HCT116 (cell line): ENCODE results near the gene ABHD14A. TPM values are rescaled to one million over a fixed set of nuclear protein-coding genes. Genes with fewer than 3 reads are reported as not detected.

Source experiments
- ATAC-seq: fragments of 200-7000 bp; cut with Tn5 transposase; 2 replicates; pipeline ENCODE4 v1.9.1; 2020; ENCODE audit warnings: mild to moderate bottlenecking, moderate library complexity
- BruUV-seq: library from RNA; stranded (reverse); fragments of 400-500 nt; replicated peaks from 2 replicates; lab custom pipeline; 2021; lab: Mats Ljungman, UMichigan
- CTCF ChIA-PET: fragments of 300-600 bp; sonication (Branson Sonifier 250); formaldehyde crosslinking; loops from one replicate; lab custom pipeline; 2021; ENCODE audit warnings: antibody characterized with exemption; lab: Charles Lee
- POLR2A ChIA-PET: fragments of 300-600, 350-600 bp; sonication (Branson Sonifier 250); formaldehyde crosslinking; loops from one replicate; lab custom pipeline; 2021; ENCODE audit warnings: antibody characterized with exemption; lab: Charles Lee
- RAD21 ChIA-PET, 2 experiments: fragments of 300-600 bp; sonication (Branson Sonifier 250); formaldehyde crosslinking; loops; one replicate each; lab custom pipeline; 2023; ENCODE audit warnings: low total read pairs in 2 of 2; ENCODE audit not compliant: uncharacterized antibody in 2 of 2, unreplicated experiment in 2 of 2, low non-redundant PET in 1 of 2; lab: Charles Lee
- DNase-seq: peaks from one replicate; pipeline ENCODE4 v3.0.0-alpha.2; 2010; ENCODE audit warnings: low read depth, low spot score
- H2AFZ ChIP-seq: fragments of 200-600 bp; shearing (Covaris generic), sonication (generic); 2 replicates; pipeline ENCODE4 v1.6.1; 2017; ENCODE audit warnings: low read depth, mixed run types, mixed read lengths, antibody characterized with exemption, low read length; ENCODE audit not compliant: poor library complexity, severe bottlenecking
- H3K27ac ChIP-seq: 2 replicates; pipeline ENCODE4 v1.5.1; 2012; ENCODE audit warnings: low read depth, low read length
- H3K27me3 ChIP-seq: fragments of 200-600 bp; sonication (generic); 2 replicates; pipeline ENCODE4 v1.6.1; 2016; ENCODE audit warnings: mixed run types, low read length, mixed read lengths; ENCODE audit not compliant: insufficient read depth
- H3K36me3 ChIP-seq, 2 experiments: fragments of 200-500 bp in 1 of 2; fragments of 200-600 bp in 1 of 2; sonication (Bioruptor generic) in 1 of 2; sonication (generic) in 1 of 2; 2 replicates each; pipeline versions ENCODE4 v1.5.1 to v1.6.1; 2014 to 2016; ENCODE audit warnings: low read length in 2 of 2, inconsistent platforms in 1 of 2, mixed read lengths in 1 of 2, mixed run types in 1 of 2; ENCODE audit not compliant: insufficient read depth in 2 of 2, control insufficient read depth in 1 of 2
- H3K4me1 ChIP-seq, 2 experiments: fragments of 200-600 bp in 1 of 2; sonication (generic) in 1 of 2; 2 replicates each; pipeline versions ENCODE4 v1.5.1 to v1.6.1; 2012 to 2017; ENCODE audit warnings: low read length in 2 of 2, inconsistent platforms in 1 of 2, mild to moderate bottlenecking in 1 of 2, mixed read lengths in 1 of 2, mixed run types in 1 of 2, moderate library complexity in 1 of 2; ENCODE audit not compliant: insufficient read depth in 2 of 2, control insufficient read depth in 1 of 2
- H3K4me2 ChIP-seq: fragments of 200-600 bp; sonication (generic); 2 replicates; pipeline ENCODE4 v1.6.1; 2017; ENCODE audit warnings: mixed run types, low read length, mixed read lengths
- H3K4me3 ChIP-seq, 2 experiments: fragments of 200-600 bp in 1 of 2; sonication (generic) in 1 of 2; replicated peaks in 1 of 2; 2 replicates each; pipeline ENCODE4 v1.5.1; 2011 to 2016; ENCODE audit warnings: low read length in 2 of 2, control low read depth in 1 of 2, low read depth in 1 of 2, mild to moderate bottlenecking in 1 of 2, mixed read lengths in 1 of 2, mixed run types in 1 of 2
- H3K79me2 ChIP-seq: fragments of 200-600 bp; sonication (generic); 2 replicates; pipeline ENCODE4 v1.6.1; 2017; ENCODE audit warnings: mild to moderate bottlenecking, mixed run types, low read length, moderate library complexity, mixed read lengths; ENCODE audit not compliant: insufficient read depth
- H3K9ac ChIP-seq: fragments of 200-600 bp; sonication (generic); 2 replicates; pipeline ENCODE4 v1.6.1; 2016; ENCODE audit warnings: low read length, mixed read lengths
- H3K9me2 ChIP-seq: fragments of 200-600 bp; sonication (generic), shearing (Covaris generic); 2 replicates; pipeline ENCODE4 v1.6.1; 2017; ENCODE audit warnings: mixed run types, mild to moderate bottlenecking, moderate library complexity; ENCODE audit not compliant: insufficient read depth
- H3K9me3 ChIP-seq, 2 experiments: fragments of 200-500 bp in 1 of 2; fragments of 200-600 bp in 1 of 2; sonication (Bioruptor generic) in 1 of 2; sonication (generic) in 1 of 2; 2 replicates each; pipeline ENCODE4 v1.6.1; 2014 to 2017; ENCODE audit warnings: low read length in 2 of 2, mixed read lengths in 2 of 2, inconsistent platforms in 1 of 2, low read depth in 1 of 2, mild to moderate bottlenecking in 1 of 2, mixed run types in 1 of 2, moderate library complexity in 1 of 2; ENCODE audit not compliant: control insufficient read depth in 1 of 2, insufficient read depth in 1 of 2
- H4K20me1 ChIP-seq: fragments of 200-600 bp; sonication (generic), shearing (Covaris generic); 2 replicates; pipeline ENCODE4 v1.6.1; 2017; ENCODE audit warnings: mixed run types, mild to moderate bottlenecking, moderate library complexity; ENCODE audit not compliant: insufficient read depth
- CEBPB ChIP-seq: IDR thresholded peaks from 2 replicates; pipeline ENCODE4 v1.6.1; 2012; ENCODE audit warnings: low read depth
- ELF1 ChIP-seq: IDR thresholded peaks from 2 replicates; pipeline ENCODE4 v1.6.1; 2012; ENCODE audit warnings: low read depth, borderline replicate concordance
- EZH2 ChIP-seq: fragments of 200-600 bp; sonication (generic); IDR thresholded peaks from 2 replicates; pipeline ENCODE4 v1.6.1; 2017; ENCODE audit warnings: antibody characterized with exemption, mixed run types
- RAD21 ChIP-seq: IDR thresholded peaks from 2 replicates; pipeline ENCODE4 v1.6.1; 2012; ENCODE audit warnings: low read depth, mild to moderate bottlenecking
- SIN3A ChIP-seq: IDR thresholded peaks from 2 replicates; pipeline ENCODE4 v1.6.1; 2012; ENCODE audit warnings: low read depth
- SRF ChIP-seq: IDR thresholded peaks from 2 replicates; pipeline ENCODE4 v1.6.1; 2012; ENCODE audit warnings: low read depth
- YY1 ChIP-seq: IDR thresholded peaks from 2 replicates; pipeline ENCODE4 v1.6.1; 2011; ENCODE audit warnings: low read length, low read depth, moderate library complexity, mild to moderate bottlenecking; ENCODE audit not compliant: insufficient replicate concordance; ENCODE audit errors: extremely low read depth
- intact Hi-C: fragments of 100-400 bp; cut with micrococcal nuclease; formaldehyde crosslinking; loops from 2 replicates; pipeline ENCODE4 v1.10.0; 2022
- total RNA-seq: library from RNA; stranded (reverse); gene quantifications from one replicate; pipeline ENCODE4 v1.2.1, GENCODE V29; 2021; ENCODE audit not compliant: unreplicated experiment
- TF ChIP-seq, protein P1 (sequence below), 3 experiments: fragments of 200-600 bp in 1 of 3; sonication (generic) in 1 of 3; IDR thresholded peaks in 2 of 3; conservative IDR thresholded peaks in 1 of 3; 2 replicates each; pipeline ENCODE4 v1.5.1; 2012 to 2017; ENCODE audit warnings: low read depth in 2 of 3, low read length in 2 of 3, antibody characterized with exemption in 1 of 3, borderline replicate concordance in 1 of 3, control low read depth in 1 of 3, mild to moderate bottlenecking in 1 of 3, mixed read lengths in 1 of 3, mixed run types in 1 of 3, moderate library complexity in 1 of 3; ENCODE audit not compliant: insufficient read depth in 1 of 3
- TF ChIP-seq, protein P2 (sequence below): IDR thresholded peaks from 2 replicates; pipeline ENCODE4 v1.6.1; 2011; ENCODE audit warnings: mild to moderate bottlenecking, low read length, moderate library complexity; ENCODE audit not compliant: insufficient replicate concordance; ENCODE audit errors: extremely low read depth
- TF ChIP-seq, protein P3 (sequence below): IDR thresholded peaks from 2 replicates; pipeline ENCODE4 v1.6.1; 2012
- TF ChIP-seq, protein P4 (sequence below): IDR thresholded peaks from 2 replicates; pipeline ENCODE4 v1.6.1; 2012; ENCODE audit warnings: low read depth

ABHD14A gene
- total RNA-seq, 1 experiment from 2014 or later = 11.6 TPM

DNA sequence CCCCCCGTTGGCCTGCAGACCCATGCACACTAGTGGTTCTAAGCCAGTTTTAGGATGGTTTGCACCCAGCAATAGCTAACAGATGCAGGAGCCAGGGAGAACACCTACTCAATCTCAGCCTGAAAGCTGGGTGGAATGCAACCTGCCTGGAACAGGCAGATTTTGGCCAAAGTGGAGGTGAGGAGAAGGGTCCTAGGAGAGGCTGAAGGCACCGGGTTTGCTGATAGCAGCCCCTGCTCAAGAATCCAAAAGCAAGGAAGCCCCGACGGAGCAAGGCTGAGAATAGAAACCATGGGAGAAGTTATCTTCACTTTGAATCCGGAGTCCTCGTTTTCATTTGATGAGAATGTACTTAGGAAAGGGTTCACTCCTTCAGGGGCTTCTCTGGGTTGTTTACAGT lies 43.1 kb upstream of the ABHD14A start (continued):
- TF ChIP-seq, protein P1, sequence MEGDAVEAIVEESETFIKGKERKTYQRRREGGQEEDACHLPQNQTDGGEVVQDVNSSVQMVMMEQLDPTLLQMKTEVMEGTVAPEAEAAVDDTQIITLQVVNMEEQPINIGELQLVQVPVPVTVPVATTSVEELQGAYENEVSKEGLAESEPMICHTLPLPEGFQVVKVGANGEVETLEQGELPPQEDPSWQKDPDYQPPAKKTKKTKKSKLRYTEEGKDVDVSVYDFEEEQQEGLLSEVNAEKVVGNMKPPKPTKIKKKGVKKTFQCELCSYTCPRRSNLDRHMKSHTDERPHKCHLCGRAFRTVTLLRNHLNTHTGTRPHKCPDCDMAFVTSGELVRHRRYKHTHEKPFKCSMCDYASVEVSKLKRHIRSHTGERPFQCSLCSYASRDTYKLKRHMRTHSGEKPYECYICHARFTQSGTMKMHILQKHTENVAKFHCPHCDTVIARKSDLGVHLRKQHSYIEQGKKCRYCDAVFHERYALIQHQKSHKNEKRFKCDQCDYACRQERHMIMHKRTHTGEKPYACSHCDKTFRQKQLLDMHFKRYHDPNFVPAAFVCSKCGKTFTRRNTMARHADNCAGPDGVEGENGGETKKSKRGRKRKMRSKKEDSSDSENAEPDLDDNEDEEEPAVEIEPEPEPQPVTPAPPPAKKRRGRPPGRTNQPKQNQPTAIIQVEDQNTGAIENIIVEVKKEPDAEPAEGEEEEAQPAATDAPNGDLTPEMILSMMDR (IDR thresholded peaks at IDR 0.05 in 2 of 3, conservative IDR thresholded peaks at IDR 0.05 in 1 of 3; ENCODE audit: borderline replicate concordance in 1 of 3, insufficient read depth in 1 of 3, low read depth in 2 of 3, low read length in 2 of 3) = no peak
- TF ChIP-seq RAD21 (no peak), EZH2 (no peak)
- TF ChIP-seq, protein P2, sequence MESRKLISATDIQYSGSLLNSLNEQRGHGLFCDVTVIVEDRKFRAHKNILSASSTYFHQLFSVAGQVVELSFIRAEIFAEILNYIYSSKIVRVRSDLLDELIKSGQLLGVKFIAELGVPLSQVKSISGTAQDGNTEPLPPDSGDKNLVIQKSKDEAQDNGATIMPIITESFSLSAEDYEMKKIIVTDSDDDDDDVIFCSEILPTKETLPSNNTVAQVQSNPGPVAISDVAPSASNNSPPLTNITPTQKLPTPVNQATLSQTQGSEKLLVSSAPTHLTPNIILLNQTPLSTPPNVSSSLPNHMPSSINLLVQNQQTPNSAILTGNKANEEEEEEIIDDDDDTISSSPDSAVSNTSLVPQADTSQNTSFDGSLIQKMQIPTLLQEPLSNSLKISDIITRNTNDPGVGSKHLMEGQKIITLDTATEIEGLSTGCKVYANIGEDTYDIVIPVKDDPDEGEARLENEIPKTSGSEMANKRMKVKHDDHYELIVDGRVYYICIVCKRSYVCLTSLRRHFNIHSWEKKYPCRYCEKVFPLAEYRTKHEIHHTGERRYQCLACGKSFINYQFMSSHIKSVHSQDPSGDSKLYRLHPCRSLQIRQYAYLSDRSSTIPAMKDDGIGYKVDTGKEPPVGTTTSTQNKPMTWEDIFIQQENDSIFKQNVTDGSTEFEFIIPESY = no peak

DNA sequence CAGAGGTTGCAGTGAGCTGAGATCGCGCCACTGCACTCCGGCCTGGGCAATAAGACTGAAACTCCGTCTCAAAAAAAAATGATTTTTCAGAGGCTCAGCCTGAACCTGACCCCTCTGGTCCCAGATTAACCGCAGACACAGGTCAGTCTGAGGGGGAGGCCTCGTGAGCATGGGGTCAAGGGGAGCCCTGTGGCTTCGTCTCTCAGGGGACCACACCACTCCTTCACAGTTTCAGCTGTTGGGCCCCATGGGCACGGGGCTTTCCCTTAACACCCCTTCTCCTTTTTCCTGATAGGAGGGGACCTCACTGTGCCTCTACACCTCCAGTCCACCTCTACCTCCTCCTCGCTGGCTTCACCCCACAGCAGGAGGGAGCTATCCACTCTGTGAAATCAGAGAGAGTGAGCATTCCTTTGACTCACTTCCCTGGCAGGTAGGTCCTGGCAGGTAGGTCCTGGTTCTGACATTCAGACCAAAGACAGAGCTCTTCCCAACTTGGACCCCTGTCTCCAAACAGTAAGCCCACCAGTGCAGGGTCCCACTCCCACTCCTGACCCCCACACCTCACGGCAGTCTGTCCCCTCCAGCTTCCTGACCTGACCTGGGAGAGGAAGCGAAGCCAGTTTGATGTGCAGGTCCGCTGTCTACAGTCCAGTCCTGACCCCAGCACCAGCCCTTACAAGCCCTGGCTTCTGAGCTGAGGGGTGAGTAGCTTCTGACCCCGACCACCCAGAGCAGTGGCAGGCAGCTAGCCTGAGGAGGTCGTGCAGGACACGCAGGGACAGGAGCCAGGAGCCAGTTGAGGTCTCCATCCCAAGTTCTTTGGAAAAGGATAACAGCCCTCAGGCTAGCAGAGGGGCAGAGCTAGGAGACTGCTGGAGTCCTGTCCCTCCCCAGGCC lies 42.1 kb upstream of the ABHD14A start:
- Histone ChIP-seq H3K9me2 (no peaks in the 10 kb centered on the region), H3K27me3 (no peaks in the 10 kb centered on the region), H3K4me1 (no peaks in the 10 kb centered on the region), H3K4me3 (no peak overlapping the region), H3K36me3 (peaks cover 29 to 49% of the 10 kb centered on the region in 2 experiments; a peak in 3 of 4 replicates)
- intact Hi-C loops = no loop called here
- ChIA-PET RAD21 (no interaction called here), POLR2A (interaction anchor here (1.8 kb wide), 1 partner anchor 9 kb away, joined by 4 read pairs; the partner anchor contains the start of gene RRP9)
- ATAC-seq = no peak
- no peak for TF ChIP-seq YY1
- TF ChIP-seq SIN3A = no peak
- TF ChIP-seq SRF = no peak
- no peak for TF ChIP-seq ELF1
- no peak for TF ChIP-seq CEBPB
- TF ChIP-seq, protein P3, sequence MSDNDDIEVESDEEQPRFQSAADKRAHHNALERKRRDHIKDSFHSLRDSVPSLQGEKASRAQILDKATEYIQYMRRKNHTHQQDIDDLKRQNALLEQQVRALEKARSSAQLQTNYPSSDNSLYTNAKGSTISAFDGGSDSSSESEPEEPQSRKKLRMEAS = no peak
- TF ChIP-seq, protein P4, sequence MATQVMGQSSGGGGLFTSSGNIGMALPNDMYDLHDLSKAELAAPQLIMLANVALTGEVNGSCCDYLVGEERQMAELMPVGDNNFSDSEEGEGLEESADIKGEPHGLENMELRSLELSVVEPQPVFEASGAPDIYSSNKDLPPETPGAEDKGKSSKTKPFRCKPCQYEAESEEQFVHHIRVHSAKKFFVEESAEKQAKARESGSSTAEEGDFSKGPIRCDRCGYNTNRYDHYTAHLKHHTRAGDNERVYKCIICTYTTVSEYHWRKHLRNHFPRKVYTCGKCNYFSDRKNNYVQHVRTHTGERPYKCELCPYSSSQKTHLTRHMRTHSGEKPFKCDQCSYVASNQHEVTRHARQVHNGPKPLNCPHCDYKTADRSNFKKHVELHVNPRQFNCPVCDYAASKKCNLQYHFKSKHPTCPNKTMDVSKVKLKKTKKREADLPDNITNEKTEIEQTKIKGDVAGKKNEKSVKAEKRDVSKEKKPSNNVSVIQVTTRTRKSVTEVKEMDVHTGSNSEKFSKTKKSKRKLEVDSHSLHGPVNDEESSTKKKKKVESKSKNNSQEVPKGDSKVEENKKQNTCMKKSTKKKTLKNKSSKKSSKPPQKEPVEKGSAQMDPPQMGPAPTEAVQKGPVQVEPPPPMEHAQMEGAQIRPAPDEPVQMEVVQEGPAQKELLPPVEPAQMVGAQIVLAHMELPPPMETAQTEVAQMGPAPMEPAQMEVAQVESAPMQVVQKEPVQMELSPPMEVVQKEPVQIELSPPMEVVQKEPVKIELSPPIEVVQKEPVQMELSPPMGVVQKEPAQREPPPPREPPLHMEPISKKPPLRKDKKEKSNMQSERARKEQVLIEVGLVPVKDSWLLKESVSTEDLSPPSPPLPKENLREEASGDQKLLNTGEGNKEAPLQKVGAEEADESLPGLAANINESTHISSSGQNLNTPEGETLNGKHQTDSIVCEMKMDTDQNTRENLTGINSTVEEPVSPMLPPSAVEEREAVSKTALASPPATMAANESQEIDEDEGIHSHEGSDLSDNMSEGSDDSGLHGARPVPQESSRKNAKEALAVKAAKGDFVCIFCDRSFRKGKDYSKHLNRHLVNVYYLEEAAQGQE = no peak
- no peak for TF ChIP-seq RAD21
- TF ChIP-seq, all 23 proteins: peak for 0
- CTCF ChIA-PET = interaction anchor here (1.1 kb wide), 1 partner anchor 9 kb away, joined by 6 read pairs; the partner anchor contains the start of gene RRP9
- H2AFZ ChIP-seq = no peak overlapping the region
- no TSS peak for BruUV-seq
- no peak overlapping the region for H3K27ac ChIP-seq
- no peak overlapping the region for H3K4me2 ChIP-seq
- no peaks in the 10 kb centered on the region for H3K9me3 ChIP-seq
- H3K79me2 ChIP-seq = peaks cover 11% of the 10 kb centered on the region; the same call in 1 of the 2 replicates
- DNase-seq = no peak
- H3K9ac ChIP-seq = no peak overlapping the region
- no peaks in the 10 kb centered on the region for H4K20me1 ChIP-seq
